T-helper 2 cell treated with Interferon-gamma antibody and Interleukin-4, amounts not matched to agents 5 μg/mL and 100 μg/mL, for 36 hours (primary cell): ENCODE measurements around the gene PAM.
A peak's percentile ranks its signal among the peaks of the same experiment; 100 is the strongest.
"Not testable (repeated sequence)": the region's sequence is repeated elsewhere in the genome, so short reads cannot be mapped to it uniquely, and the experiment has no call there.

ENCODE experiments used
- DNase-seq: peaks from one replicate; pipeline ENCODE4 v3.0.0; 2021; ENCODE audit warnings: low spot score
- H3K27ac Mint-ChIP-seq: one replicate; pipeline ENCODE4 v1.8.0; 2021; ENCODE audit warnings: mild to moderate bottlenecking, mixed read lengths
- H3K27me3 Mint-ChIP-seq: one replicate; pipeline ENCODE4 v1.8.0; 2021; ENCODE audit warnings: low read depth, mixed read lengths
- H3K36me3 Mint-ChIP-seq: one replicate; pipeline ENCODE4 v1.8.0; 2021; ENCODE audit warnings: low read depth, mixed read lengths
- H3K4me1 Mint-ChIP-seq: one replicate; pipeline ENCODE4 v1.8.0; 2021; ENCODE audit warnings: low read depth, mixed read lengths
- H3K4me3 Mint-ChIP-seq: one replicate; pipeline ENCODE4 v1.8.0; 2022; ENCODE audit warnings: mild to moderate bottlenecking, moderate library complexity, mixed read lengths
- H3K9me3 Mint-ChIP-seq: one replicate; pipeline ENCODE4 v1.8.0; 2021; ENCODE audit warnings: mixed read lengths

PAM gene

DNA sequence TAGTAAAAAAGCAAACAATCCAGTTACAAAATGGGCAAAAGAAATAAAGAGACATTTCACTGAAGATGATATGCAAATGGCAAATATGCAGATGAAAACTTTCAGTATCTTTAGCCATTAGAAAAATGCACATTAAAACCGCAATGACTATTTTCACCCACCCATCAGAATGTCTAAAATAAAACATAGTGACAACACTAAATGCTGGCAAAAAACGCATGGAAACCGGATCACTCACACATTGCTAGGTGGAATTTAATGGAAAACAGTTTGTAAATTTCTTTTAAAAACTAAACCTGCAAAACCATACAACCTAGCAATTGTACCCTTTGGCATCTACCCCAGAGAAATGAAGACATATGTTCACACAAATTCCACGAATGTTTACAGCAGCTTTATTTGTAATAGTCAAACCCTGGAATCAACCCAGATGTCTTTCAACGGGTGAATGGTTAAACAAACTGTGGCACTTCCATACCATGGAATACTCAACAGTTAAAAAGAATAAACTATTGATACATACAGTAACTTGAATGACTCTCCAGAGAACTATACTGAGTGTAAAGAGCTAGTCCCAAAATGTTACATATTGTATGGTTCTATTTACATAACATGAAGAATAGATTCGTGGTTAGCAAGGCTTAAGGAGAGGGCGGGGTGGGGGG lies 17.2 kb upstream of the PAM start:
- no peak for DNase-seq
- H3K36me3 Mint-ChIP-seq: no peaks in the 10 kb centered on the region
- peaks cover 6% of the 10 kb centered on the region for H3K27me3 Mint-ChIP-seq
- H3K9me3 Mint-ChIP-seq: no peaks in the 10 kb centered on the region
- H3K4me3 Mint-ChIP-seq: no peak overlapping the region
- no peak overlapping the region for H3K27ac Mint-ChIP-seq
- no peaks in the 10 kb centered on the region for H3K4me1 Mint-ChIP-seq

GRCh38 chr5:102740515-102740914 lies 14.6 kb upstream of the PAM start:
- H3K4me3 Mint-ChIP-seq: no peak overlapping the region
- peaks cover 2% of the 10 kb centered on the region for H3K27me3 Mint-ChIP-seq
- DNase-seq: no peak
- no peaks in the 10 kb centered on the region for H3K36me3 Mint-ChIP-seq
- no peak overlapping the region for H3K27ac Mint-ChIP-seq
- H3K9me3 Mint-ChIP-seq: no peaks in the 10 kb centered on the region
- no peaks in the 10 kb centered on the region for H3K4me1 Mint-ChIP-seq

- Mint-ChIP-seq H3K4me1 (peaks cover 2% of the 10 kb centered on the region), H3K9me3 (no peaks in the 10 kb centered on the region), H3K36me3 (no peaks in the 10 kb centered on the region), H3K4me3 (no peak overlapping the region), H3K27me3 (peaks cover 8% of the 10 kb centered on the region), H3K27ac (no peak overlapping the region)
- DNase-seq: no peak
Measured at GRCh38 chr5:102742215-102742614, 12.9 kb upstream of the PAM start.

DNA sequence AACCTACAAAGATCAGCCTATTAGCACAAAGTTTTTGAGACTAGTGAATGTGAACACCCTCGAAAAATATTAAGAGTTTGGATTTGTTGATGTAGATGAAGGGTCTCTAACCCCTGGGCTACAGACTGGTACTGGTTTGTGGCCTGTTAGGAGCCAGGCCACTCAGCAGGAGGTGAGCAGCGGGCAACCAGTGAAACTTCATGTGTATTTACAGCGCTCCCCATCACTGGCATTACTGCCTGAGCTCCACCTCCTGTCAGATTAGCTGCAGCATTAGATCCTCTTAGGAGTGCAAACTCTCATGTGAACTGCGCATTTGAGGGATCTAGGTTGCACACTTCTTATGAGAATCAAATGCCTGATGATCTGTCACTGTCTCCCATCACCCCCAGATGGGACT lies 11.2 kb upstream of the PAM start:
- H3K27ac Mint-ChIP-seq: no peak overlapping the region
- peaks cover 8% of the 10 kb centered on the region for H3K27me3 Mint-ChIP-seq
- peaks cover 5% of the 10 kb centered on the region for H3K4me1 Mint-ChIP-seq
- no peak overlapping the region for H3K4me3 Mint-ChIP-seq
- DNase-seq: no peak
- no peaks in the 10 kb centered on the region for H3K9me3 Mint-ChIP-seq
- no peaks in the 10 kb centered on the region for H3K36me3 Mint-ChIP-seq

GRCh38 chr5:102747386-102748166 lies 7.5 kb upstream of the PAM start:
- Mint-ChIP-seq H3K9me3 (no peaks in the 10 kb centered on the region), H3K27ac (no peak overlapping the region), H3K36me3 (no peaks in the 10 kb centered on the region), H3K27me3 (peaks cover 15% of the 10 kb centered on the region), H3K4me3 (no peak overlapping the region), H3K4me1 (peaks cover 5% of the 10 kb centered on the region)
- DNase-seq: no peak

DNA sequence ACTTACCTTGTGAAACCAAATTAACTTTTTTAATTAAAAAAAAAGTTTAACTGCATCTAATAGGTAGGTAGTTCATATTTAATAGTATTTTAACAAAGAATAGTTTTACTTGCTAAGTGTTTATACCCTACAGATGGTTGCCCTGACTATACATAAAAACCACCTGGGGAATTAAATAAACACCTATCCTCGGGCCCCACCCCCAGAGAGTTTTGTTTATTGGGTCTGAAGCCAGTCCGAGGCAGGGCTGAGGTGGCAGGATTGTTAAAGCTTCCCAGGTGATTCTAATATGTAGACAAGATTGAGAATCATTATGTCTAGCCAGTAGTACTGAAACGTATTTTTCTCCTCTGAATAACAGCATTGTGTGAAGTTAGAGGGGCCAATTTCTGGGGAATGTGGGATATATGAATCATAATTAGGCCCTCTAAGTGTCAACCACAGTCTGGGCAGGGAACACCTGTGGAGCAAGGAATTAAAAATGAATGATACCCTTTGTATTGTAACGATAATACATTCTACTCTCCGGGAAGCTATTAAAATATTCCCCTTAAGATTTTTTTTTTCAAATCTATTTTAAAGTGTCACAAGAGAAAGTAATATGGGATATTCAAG lies 5.6 kb upstream of the PAM start:
- Mint-ChIP-seq H3K9me3 (no peaks in the 10 kb centered on the region), H3K27ac (no peak overlapping the region), H3K36me3 (no peaks in the 10 kb centered on the region), H3K27me3 (peaks cover 30% of the 10 kb centered on the region), H3K4me3 (no peak overlapping the region), H3K4me1 (peaks cover 11% of the 10 kb centered on the region)
- no peak for DNase-seq

DNA sequence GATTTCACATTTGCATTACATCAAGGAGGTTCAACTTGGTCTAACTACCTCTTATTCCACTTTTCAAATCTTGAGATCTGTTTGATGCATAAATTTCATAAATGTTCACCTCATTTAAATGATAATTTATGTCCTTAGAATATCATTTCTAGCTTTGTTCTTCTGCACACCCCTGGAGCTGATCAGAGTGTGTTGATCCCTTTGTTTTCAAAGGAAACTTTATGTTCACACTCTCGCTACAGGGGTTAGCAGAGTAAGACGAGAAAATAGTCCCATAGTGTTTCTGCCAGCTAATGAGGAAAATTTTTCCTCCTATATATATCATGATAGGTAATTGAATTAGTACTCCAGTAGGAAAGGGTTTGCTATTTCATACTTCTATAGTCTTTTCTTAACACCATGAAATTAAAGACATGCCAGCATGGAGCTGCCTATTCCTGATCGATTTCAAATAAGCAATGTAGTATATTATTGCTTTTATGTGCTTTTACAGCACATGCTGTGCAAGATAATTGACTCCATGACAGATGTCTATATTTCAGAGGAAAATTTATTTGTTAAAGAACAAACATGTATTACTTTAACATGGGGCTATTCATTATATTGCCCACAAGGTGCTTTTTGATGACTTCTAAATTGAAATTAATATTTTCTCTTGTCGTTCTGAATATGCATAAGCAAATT lies 4.8 kb upstream of the PAM start:
- H3K4me1 Mint-ChIP-seq: peaks cover 11% of the 10 kb centered on the region
- DNase-seq: no peak
- no peaks in the 10 kb centered on the region for H3K36me3 Mint-ChIP-seq
- no peak overlapping the region for H3K27ac Mint-ChIP-seq
- H3K27me3 Mint-ChIP-seq: peaks cover 32% of the 10 kb centered on the region
- no peaks in the 10 kb centered on the region for H3K9me3 Mint-ChIP-seq
- H3K4me3 Mint-ChIP-seq: no peak overlapping the region

DNA sequence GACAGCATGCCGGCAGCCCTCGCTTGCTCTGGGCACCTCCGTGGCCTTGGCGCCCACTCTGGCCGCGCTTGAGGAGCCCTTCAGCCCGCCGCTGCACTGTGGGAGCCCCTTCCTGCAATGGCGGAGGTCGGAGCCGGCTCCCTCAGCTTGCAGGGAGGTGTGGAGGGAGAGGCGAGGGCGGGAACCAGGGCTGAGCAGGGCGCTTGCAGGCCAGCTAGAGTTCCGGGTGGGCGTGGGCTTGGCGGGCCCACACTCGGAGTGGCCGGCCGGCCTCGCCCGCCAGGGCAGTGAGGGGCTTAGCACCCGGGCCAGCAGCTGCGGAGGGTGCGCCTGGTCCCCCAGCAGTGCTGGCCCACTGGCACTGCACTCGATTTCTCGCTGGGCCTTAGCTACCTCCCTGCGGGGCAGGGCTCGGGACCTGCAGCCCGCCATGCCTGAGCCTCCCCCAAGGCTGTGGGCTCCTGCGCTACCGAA lies 3.2 kb upstream of the PAM start:
- H3K4me1 Mint-ChIP-seq: peaks cover 17% of the 10 kb centered on the region
- H3K4me3 Mint-ChIP-seq, DNase-seq: not testable (repeated sequence)

GRCh38 chr5:102753889-102754766 lies 977 bp upstream of the PAM start:
- no peaks in the 10 kb centered on the region for H3K9me3 Mint-ChIP-seq
- peak overlapping the region; percentile 77 for H3K4me3 Mint-ChIP-seq
- H3K4me1 Mint-ChIP-seq: peaks cover 20% of the 10 kb centered on the region
- no peaks in the 10 kb centered on the region for H3K36me3 Mint-ChIP-seq
- H3K27ac Mint-ChIP-seq: peak overlapping the region; percentile 42
- H3K27me3 Mint-ChIP-seq: peaks cover 26% of the 10 kb centered on the region
- no peak for DNase-seq

More for the DNA sequence above, 3.2 kb upstream of the PAM start:
- H3K36me3 Mint-ChIP-seq, H3K9me3 Mint-ChIP-seq, H3K27ac Mint-ChIP-seq: not testable (repeated sequence)
- peaks cover 29% of the 10 kb centered on the region for H3K27me3 Mint-ChIP-seq

GRCh38 chr5:102755686-102756371 lies 724 bp downstream of the PAM start:
- H3K27ac Mint-ChIP-seq: peak overlapping the region; percentile 86
- DNase-seq: peak; percentile 74
- H3K27me3 Mint-ChIP-seq: peaks cover 23% of the 10 kb centered on the region
- no peaks in the 10 kb centered on the region for H3K36me3 Mint-ChIP-seq
- H3K4me3 Mint-ChIP-seq: peak overlapping the region; percentile 90
- H3K4me1 Mint-ChIP-seq: peaks cover 28% of the 10 kb centered on the region
- no peaks in the 10 kb centered on the region for H3K9me3 Mint-ChIP-seq

DNA sequence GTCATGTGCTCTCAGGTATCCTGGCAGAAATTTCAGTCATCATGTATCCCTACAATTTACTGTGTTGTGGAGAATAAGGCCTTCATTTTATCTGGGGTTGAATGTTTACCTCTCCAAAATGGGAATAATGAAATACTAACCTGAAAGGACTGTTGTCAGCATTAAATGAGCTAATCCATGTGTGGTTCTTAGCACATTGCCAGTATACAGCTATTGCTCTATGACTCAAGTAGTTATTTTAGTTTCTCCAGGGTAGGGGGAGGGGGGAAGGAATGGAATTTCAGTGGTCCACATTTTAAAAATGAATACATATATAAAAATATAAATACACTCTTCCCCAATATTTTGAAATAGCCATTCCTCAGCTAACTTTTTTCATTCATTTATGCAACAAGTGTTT lies 3.5 kb downstream of the PAM start:
- H3K4me1 Mint-ChIP-seq: peaks cover 46% of the 10 kb centered on the region
- H3K36me3 Mint-ChIP-seq: no peaks in the 10 kb centered on the region
- no peaks in the 10 kb centered on the region for H3K9me3 Mint-ChIP-seq
- DNase-seq: no peak
- H3K27me3 Mint-ChIP-seq: peaks cover 9% of the 10 kb centered on the region
- H3K4me3 Mint-ChIP-seq: no peak overlapping the region
- H3K27ac Mint-ChIP-seq: no peak overlapping the region

- Mint-ChIP-seq H3K27ac (no peak overlapping the region), H3K4me3 (no peak overlapping the region), H3K4me1 (peaks cover 48% of the 10 kb centered on the region), H3K27me3 (peaks cover 2% of the 10 kb centered on the region), H3K36me3 (no peaks in the 10 kb centered on the region), H3K9me3 (no peaks in the 10 kb centered on the region)
- DNase-seq: no peak
Measured at GRCh38 chr5:102759289-102759688, 4.2 kb downstream of the PAM start.

DNA sequence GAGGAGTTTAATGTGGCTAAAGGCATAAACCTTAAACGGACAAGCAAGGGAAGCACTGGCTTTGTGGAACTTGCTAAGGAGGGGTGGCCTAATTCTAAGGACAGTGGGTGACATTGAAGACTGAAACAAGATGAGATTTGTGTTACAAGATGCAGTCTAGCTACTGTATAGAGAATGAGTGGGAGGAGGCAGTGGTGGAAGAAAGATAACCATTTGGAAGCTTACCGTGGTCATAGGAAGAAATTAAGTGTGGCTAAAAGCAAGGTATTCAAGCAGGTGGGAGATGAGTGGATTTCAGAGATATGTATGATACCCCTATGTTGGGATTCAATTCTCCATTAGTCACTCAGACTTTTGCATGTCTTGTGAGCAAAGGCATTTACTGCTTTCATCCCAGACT lies 4.6 kb downstream of the PAM start:
- no peak for DNase-seq
- H3K27ac Mint-ChIP-seq: no peak overlapping the region
- H3K27me3 Mint-ChIP-seq: no peaks in the 10 kb centered on the region
- no peak overlapping the region for H3K4me3 Mint-ChIP-seq
- peaks cover 51% of the 10 kb centered on the region for H3K4me1 Mint-ChIP-seq
- no peaks in the 10 kb centered on the region for H3K36me3 Mint-ChIP-seq
- no peaks in the 10 kb centered on the region for H3K9me3 Mint-ChIP-seq
